HepG2 (cell line): ENCODE data around the gene DNAH8. TPM values are rescaled to one million over a fixed set of nuclear protein-coding genes. Genes with fewer than 3 reads are reported as not detected.

Source experiments
- ATAC-seq: fragments of 200-7000 bp; cut with Tn5 transposase; 3 replicates; pipeline ENCODE4 v1.9.1; 2020; ENCODE audit warnings: mild to moderate bottlenecking, moderate library complexity
- BruUV-seq: library from RNA; stranded (reverse); fragments of 400-500 nt; replicated peaks from 2 replicates; lab custom pipeline; 2021; lab: Mats Ljungman, UMichigan
- CTCF ChIA-PET: fragments of 300-600 bp; formaldehyde crosslinking; extraction: SDS; loops from one replicate; lab custom pipeline; 2021; ENCODE audit warnings: low total read pairs, inconsistent platforms, low intra/inter-chr PET ratio; lab: Yijun Ruan, JAX
- POLR2A ChIA-PET: fragments of 350-600 bp; sonication (Branson Sonifier 250); formaldehyde crosslinking; loops from one replicate; lab custom pipeline; 2020; ENCODE audit warnings: antibody characterized with exemption, inconsistent platforms; lab: Yijun Ruan, JAX
- DNase-seq: peaks from one replicate; pipeline ENCODE4 v3.0.0-alpha.2; 2015; ENCODE audit warnings: low spot score
- FAIRE-seq: peaks from 3 replicates; lab custom pipeline; 2011; peaks lifted over from hg19 to GRCh38; lab: Jason Lieb, UNC
- H2AFZ ChIP-seq: one replicate; pipeline ENCODE4 v1.6.1; 2011; ENCODE audit warnings: low read length, inconsistent platforms
- H3K27ac ChIP-seq: fragments of 300-600 bp; 3 replicates; pipeline ENCODE4 v1.8.0; 2011; ENCODE audit warnings: mixed run types, mild to moderate bottlenecking, mixed read lengths, low read length, inconsistent platforms; ENCODE audit not compliant: insufficient read depth; ENCODE audit errors: extremely low read length
- H3K27me3 ChIP-seq, 2 experiments: fragments of 200-600 bp in 1 of 2; 2 replicates in 1 of 2; 3 replicates in 1 of 2; pipeline versions ENCODE4 v1.6.0 to v1.8.0; 2011; ENCODE audit warnings: low read length in 2 of 2, mild to moderate bottlenecking in 2 of 2, moderate library complexity in 2 of 2, inconsistent platforms in 1 of 2; ENCODE audit not compliant: insufficient read depth in 2 of 2, control insufficient read depth in 1 of 2
- H3K36me3 ChIP-seq, 2 experiments: fragments of 200-600 bp in 1 of 2; replicated peaks in 1 of 2; 2 replicates in 1 of 2; 3 replicates in 1 of 2; pipeline versions ENCODE4 v1.5.1 to v1.8.0; 2011; ENCODE audit warnings: low read length in 2 of 2, inconsistent platforms in 1 of 2; ENCODE audit not compliant: insufficient read depth in 2 of 2, control insufficient read depth in 1 of 2
- H3K4me1 ChIP-seq: 2 replicates; pipeline ENCODE4 v1.5.1; 2012; ENCODE audit warnings: low read length, inconsistent platforms; ENCODE audit not compliant: insufficient read depth
- H3K4me2 ChIP-seq: 2 replicates; pipeline ENCODE4 v1.6.0; 2011; ENCODE audit warnings: low read depth, low read length, inconsistent platforms
- H3K4me3 ChIP-seq, 3 experiments: fragments of 200-600 bp in 1 of 3; sonication (generic), shearing (Covaris generic) in 1 of 3; replicated peaks in 1 of 3; 2 replicates each; pipeline ENCODE4 v1.5.1; 2011 to 2016; ENCODE audit warnings: low read length in 3 of 3, inconsistent platforms in 2 of 3, low read depth in 2 of 3, mild to moderate bottlenecking in 2 of 3, control low read depth in 1 of 3, mixed read lengths in 1 of 3; ENCODE audit not compliant: insufficient read depth in 1 of 3
- H3K79me2 ChIP-seq: one replicate; pipeline ENCODE4 v1.6.1; 2011; ENCODE audit warnings: low read length, inconsistent platforms; ENCODE audit not compliant: insufficient read depth
- H3K9ac ChIP-seq: 2 replicates; pipeline ENCODE4 v1.6.0; 2011; ENCODE audit warnings: mild to moderate bottlenecking, low read depth, low read length, inconsistent platforms; ENCODE audit not compliant: insufficient read depth
- H3K9me3 ChIP-seq: 2 replicates; pipeline ENCODE4 v1.5.1; 2012; ENCODE audit warnings: mild to moderate bottlenecking, low read length
- H4K20me1 ChIP-seq: 2 replicates; pipeline ENCODE4 v1.6.0; 2011; ENCODE audit warnings: inconsistent platforms, mild to moderate bottlenecking, low read length, moderate library complexity; ENCODE audit not compliant: insufficient read depth
- ARID2 ChIP-seq: sonication (generic); formaldehyde crosslinking; IDR thresholded peaks from 2 replicates; pipeline ENCODE4 v1.8.1; 2022; ENCODE audit warnings: mild to moderate bottlenecking, missing genetic modification reagents, borderline replicate concordance
- ELF4 ChIP-seq: sonication (generic); formaldehyde crosslinking; IDR thresholded peaks from 2 replicates; pipeline ENCODE4 v1.5.0; 2020; ENCODE audit warnings: missing genetic modification reagents, mild to moderate bottlenecking, moderate library complexity, borderline replicate concordance
- EZH2 ChIP-seq: conservative IDR thresholded peaks from 2 replicates; pipeline ENCODE4 v1.6.1; 2012; ENCODE audit warnings: mild to moderate bottlenecking, low read depth, low read length, moderate library complexity
- KMT2A ChIP-seq: sonication (generic); formaldehyde crosslinking; IDR thresholded peaks from 2 replicates; pipeline ENCODE4 v1.4.0; 2020; ENCODE audit warnings: missing genetic modification reagents
- MBD4 ChIP-seq: IDR thresholded peaks from 2 replicates; pipeline ENCODE4 v1.6.1; 2012; ENCODE audit warnings: low read length, inconsistent platforms, borderline replicate concordance
- MXI1 ChIP-seq: IDR thresholded peaks from 3 replicates; pipeline ENCODE4 v1.6.1; 2012; ENCODE audit warnings: low read depth, low read length, inconsistent platforms, borderline replicate concordance
- PATZ1 ChIP-seq: sonication (generic); formaldehyde crosslinking; IDR thresholded peaks from 2 replicates; pipeline ENCODE4 v1.4.0; 2020; ENCODE audit warnings: missing genetic modification reagents
- RBM22 ChIP-seq: fragments of 200-400 bp; formaldehyde crosslinking; optimal IDR thresholded peaks from 2 replicates; pipeline ENCODE3; 2017; ENCODE audit warnings: mild to moderate bottlenecking, low read length, moderate library complexity
- RFXANK ChIP-seq: IDR thresholded peaks from 2 replicates; pipeline ENCODE4 v1.6.1; 2016
- SOX5 ChIP-seq: IDR thresholded peaks from 2 replicates; pipeline ENCODE4 v1.6.1; 2016; ENCODE audit warnings: borderline replicate concordance
- STAT6 ChIP-seq: sonication (generic); formaldehyde crosslinking; IDR thresholded peaks from 2 replicates; pipeline ENCODE4 v1.4.0; 2020; ENCODE audit warnings: missing genetic modification reagents, mild to moderate bottlenecking, borderline replicate concordance
- TCF7 ChIP-seq: sonication (generic); IDR thresholded peaks from 2 replicates; pipeline ENCODE4 v1.6.1; 2016; ENCODE audit warnings: antibody characterized with exemption, low read depth
- USF2 ChIP-seq, 2 experiments: sonication (generic) in 1 of 2; formaldehyde crosslinking in 1 of 2; IDR thresholded peaks; 2 replicates each; pipeline versions ENCODE4 v1.5.1 to v1.6.1; 2011 to 2020; ENCODE audit warnings: borderline replicate concordance in 1 of 2, low read depth in 1 of 2, low read length in 1 of 2, mild to moderate bottlenecking in 1 of 2, missing genetic modification reagents in 1 of 2, moderate library complexity in 1 of 2
- ZBTB20 ChIP-seq: sonication (generic); formaldehyde crosslinking; IDR thresholded peaks from 2 replicates; pipeline ENCODE4 v1.8.1; 2023; ENCODE audit warnings: missing genetic modification reagents, low read depth, mild to moderate bottlenecking, borderline replicate concordance
- ZNF30 ChIP-seq: sonication (generic); formaldehyde crosslinking; IDR thresholded peaks from 2 replicates; pipeline ENCODE4 v1.5.0; 2020; ENCODE audit warnings: mild to moderate bottlenecking, missing genetic modification reagents
- ZNF317 ChIP-seq: sonication (generic); formaldehyde crosslinking; IDR thresholded peaks from 2 replicates; pipeline ENCODE4 v1.5.0; 2020; ENCODE audit warnings: mild to moderate bottlenecking, missing genetic modification reagents
- ZNF598 ChIP-seq: sonication (generic); formaldehyde crosslinking; IDR thresholded peaks from 2 replicates; pipeline ENCODE4 v1.5.1; 2020; ENCODE audit warnings: mild to moderate bottlenecking, missing genetic modification reagents, borderline replicate concordance
- ZNF724P ChIP-seq: sonication (generic); formaldehyde crosslinking; IDR thresholded peaks from 2 replicates; pipeline ENCODE4 v1.8.0; 2022; ENCODE audit warnings: missing genetic modification reagents, borderline replicate concordance
- ZSCAN20 ChIP-seq: sonication (generic); formaldehyde crosslinking; IDR thresholded peaks from 2 replicates; pipeline ENCODE4 v1.4.0; 2020; ENCODE audit warnings: missing genetic modification reagents, mild to moderate bottlenecking, borderline replicate concordance
- ZZZ3 ChIP-seq: sonication (generic); formaldehyde crosslinking; IDR thresholded peaks from 2 replicates; pipeline ENCODE4 v1.4.0; 2020; ENCODE audit warnings: missing genetic modification reagents, mild to moderate bottlenecking, borderline replicate concordance
- WGBS: methylation state at CpG from one replicate; pipeline ENCODE4 v1.1.6; 2017; ENCODE audit warnings: low lambda C conversion rate; 5-methylcytosine and 5-hydroxymethylcytosine counted together
- in situ Hi-C: cut with HindIII; loops from 2 replicates; pipeline ENCODE4 v1.10.0; 2017; ENCODE audit warnings: low pct_unique_long_range_greater_than_20kb; ENCODE audit not compliant: extremely low pct_ligation_motif_present
- intact Hi-C: fragments of 100-400 bp; cut with micrococcal nuclease; formaldehyde crosslinking; loops from one replicate; pipeline ENCODE4 v1.10.0; 2022; ENCODE audit not compliant: unreplicated experiment
- polyA plus RNA-seq, 8 experiments: library from polyadenylated mRNA; depleted of rRNA in 3 of 8; stranded (reverse) in 7 of 8; unstranded in 1 of 8; fragments of >200 nt; fragmentation: Illumina TruSeq in 4 of 8; extraction: Trizol in 4 of 8; gene quantifications; 2 replicates each; pipeline versions ENCODE4 v1.2.1 to v1.2.3, GENCODE V29; 2011 to 2016; ENCODE audit warnings: low read depth in 4 of 8, missing spikeins in 1 of 8, mixed read lengths in 1 of 8; ENCODE audit not compliant: insufficient read depth in 1 of 8
- total RNA-seq, 5 experiments: library from RNA; depleted of rRNA; stranded (reverse); fragments of >200 nt; fragmentation: Illumina TruSeq; extraction: Trizol; gene quantifications; 2 replicates each; pipeline ENCODE4 v1.2.3, GENCODE V29; 2016; ENCODE audit warnings: low read depth in 1 of 5

Gene DNAH8
- total and polyA plus RNA-seq, 2 of the 13 experiments (the other 11 are each of a cell fraction or from before 2014, with no cell fraction given), result not detected

GRCh38 chr6:38897507-38897906, 182.4 kb downstream of the DNAH8 start:
- H3K27ac ChIP-seq, result no peak overlapping the region
- intact Hi-C loops, result no loop called here
- H3K9me3 ChIP-seq, result no peaks in the 10 kb centered on the region
- CTCF ChIA-PET, result no interaction called here
- POLR2A ChIA-PET, result no interaction called here
- DNase-seq, result no peak
- no peak overlapping the region for H3K4me2 ChIP-seq
- ATAC-seq, result no peak
- H3K36me3 ChIP-seq, result no peaks in the 10 kb centered on the region
- H3K27me3 ChIP-seq, result no peaks in the 10 kb centered on the region; a peak in 1 of 5 replicates
- no TSS peak for BruUV-seq
- H3K4me1 ChIP-seq, result no peaks in the 10 kb centered on the region
- TF ChIP-seq ZBTB20 (CRISPR knock-in tag) (no peak), EZH2 (no peak), ELF4 (no peak), STAT6 (CRISPR knock-in tag) (no peak), PATZ1 (no peak), SOX5 (no peak), MBD4 (no peak), ZNF598 (CRISPR knock-in tag) (no peak), MXI1 (no peak), ZZZ3 (CRISPR knock-in tag) (no peak), ARID2 (CRISPR knock-in tag) (no peak), ZNF30 (no peak), ZNF724P (CRISPR knock-in tag) (no peak), USF2 (IDR thresholded peaks at IDR 0.05; ENCODE audit: low read depth, low read length) (no peak), USF2 (CRISPR knock-in tag; IDR thresholded peaks at IDR 0.05; ENCODE audit: borderline replicate concordance) (no peak), TCF7 (no peak), RBM22 (no peak), KMT2A (CRISPR knock-in tag) (no peak), ZNF317 (CRISPR knock-in tag) (no peak), RFXANK (CRISPR knock-in tag) (no peak), ZSCAN20 (CRISPR knock-in tag) (no peak)
- no peak overlapping the region for H3K9ac ChIP-seq
- in situ Hi-C loops, result no loop called here
- FAIRE-seq, result no peak
- H2AFZ ChIP-seq, result no peak overlapping the region
- no peaks in the 10 kb centered on the region for H4K20me1 ChIP-seq
- WGBS, result 56% methylated on average over 6 of the region's 6 CpGs
- no peaks in the 10 kb centered on the region for H3K79me2 ChIP-seq
- H3K4me3 ChIP-seq, result no peak overlapping the region
